Progenitor cell of endocrine pancreas (in vitro differentiated cells): ENCODE data around the gene TPO. TPM values are rescaled to one million over a fixed set of nuclear protein-coding genes. Genes with fewer than 3 reads are reported as not detected.
"Not testable (repeated sequence)": the region's sequence is repeated elsewhere in the genome, so short reads cannot be mapped to it uniquely, and the experiment has no call there.

Source experiments
- DNase-seq: peaks from one replicate; pipeline ENCODE4 v3.0.0; 2021; ENCODE audit warnings: low spot score; ENCODE audit not compliant: unreplicated experiment
- H3K27ac Mint-ChIP-seq: 2 replicates; pipeline ENCODE4 v1.8.0; 2021; ENCODE audit warnings: mild to moderate bottlenecking, moderate library complexity, mixed read lengths
- H3K27me3 Mint-ChIP-seq: 2 replicates; pipeline ENCODE4 v1.8.0; 2021; ENCODE audit warnings: mixed read lengths
- H3K36me3 Mint-ChIP-seq: 2 replicates; pipeline ENCODE4 v1.8.0; 2022; ENCODE audit warnings: mixed read lengths; ENCODE audit not compliant: insufficient read depth
- H3K4me1 Mint-ChIP-seq: 2 replicates; pipeline ENCODE4 v1.8.0; 2021; ENCODE audit warnings: low read depth, mixed read lengths
- H3K4me3 Mint-ChIP-seq: 2 replicates; pipeline ENCODE4 v1.8.0; 2021; ENCODE audit warnings: low read depth, mild to moderate bottlenecking, moderate library complexity, mixed read lengths
- H3K9me3 Mint-ChIP-seq: 2 replicates; pipeline ENCODE4 v1.8.0; 2021; ENCODE audit warnings: low read depth, mixed read lengths
- total RNA-seq: library from RNA; stranded (reverse); gene quantifications from 2 replicates; pipeline ENCODE4 v1.2.1, GENCODE V29; 2021
- TF ChIP-seq, protein P1 (sequence below): fragments of 200-600 bp; sonication (generic); IDR thresholded peaks from one replicate; pipeline ENCODE4 v1.5.0; 2021; ENCODE audit warnings: antibody characterized with exemption, mild to moderate bottlenecking; ENCODE audit not compliant: unreplicated experiment

TPO gene
- total RNA-seq, 1 donor from 2014 or later = not detected

DNA sequence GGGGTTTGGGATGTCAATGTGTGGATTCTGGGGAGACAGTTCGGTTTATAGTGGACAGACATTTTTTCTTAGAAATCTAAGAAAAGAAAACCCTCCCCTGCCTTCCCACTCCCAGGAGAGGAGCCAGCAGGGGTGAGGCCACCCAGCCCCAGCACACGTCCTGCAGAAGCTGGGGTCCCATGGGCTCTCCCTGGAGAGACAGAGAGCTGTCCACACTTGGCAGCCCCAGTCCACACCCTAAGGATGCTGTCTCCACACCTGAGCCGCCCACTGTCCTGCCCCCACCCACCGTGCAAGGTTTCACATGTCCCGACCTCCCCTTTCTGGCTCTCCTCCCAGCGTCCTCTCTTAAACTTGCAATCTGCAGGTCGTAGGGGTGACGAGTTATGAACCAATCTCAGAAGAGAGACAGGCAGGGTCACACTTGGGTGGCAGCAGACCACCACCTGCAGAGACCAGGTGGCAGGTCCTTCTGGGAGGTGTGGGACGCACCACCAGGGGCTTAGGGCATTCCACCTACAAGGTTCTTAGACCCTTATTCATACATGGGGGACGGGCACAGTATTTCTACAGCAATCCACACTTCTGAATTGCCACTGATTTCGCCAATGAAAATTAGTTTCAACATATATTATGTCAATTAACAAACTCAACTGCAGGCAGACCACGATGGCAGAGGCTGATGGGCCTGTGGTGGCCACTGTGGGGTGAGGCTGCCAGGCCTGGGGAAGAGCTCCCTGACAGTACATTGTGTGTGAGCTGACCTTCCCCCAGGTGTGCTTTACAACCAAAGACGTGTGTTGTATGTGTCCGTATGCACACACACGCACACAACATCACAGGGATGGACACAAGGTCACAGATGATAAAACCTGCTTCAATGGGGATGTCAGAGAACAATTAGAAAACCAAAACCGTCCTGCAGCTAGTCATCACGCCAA is 158.5 kb downstream of the TPO start:
- Mint-ChIP-seq H3K27ac (no peak overlapping the region), H3K36me3 (no peaks in the 10 kb centered on the region), H3K27me3 (peaks cover 24% of the 10 kb centered on the region), H3K9me3 (peaks cover 13% of the 10 kb centered on the region), H3K4me3 (no peak overlapping the region), H3K4me1 (no peaks in the 10 kb centered on the region)
- TF ChIP-seq, protein P1, sequence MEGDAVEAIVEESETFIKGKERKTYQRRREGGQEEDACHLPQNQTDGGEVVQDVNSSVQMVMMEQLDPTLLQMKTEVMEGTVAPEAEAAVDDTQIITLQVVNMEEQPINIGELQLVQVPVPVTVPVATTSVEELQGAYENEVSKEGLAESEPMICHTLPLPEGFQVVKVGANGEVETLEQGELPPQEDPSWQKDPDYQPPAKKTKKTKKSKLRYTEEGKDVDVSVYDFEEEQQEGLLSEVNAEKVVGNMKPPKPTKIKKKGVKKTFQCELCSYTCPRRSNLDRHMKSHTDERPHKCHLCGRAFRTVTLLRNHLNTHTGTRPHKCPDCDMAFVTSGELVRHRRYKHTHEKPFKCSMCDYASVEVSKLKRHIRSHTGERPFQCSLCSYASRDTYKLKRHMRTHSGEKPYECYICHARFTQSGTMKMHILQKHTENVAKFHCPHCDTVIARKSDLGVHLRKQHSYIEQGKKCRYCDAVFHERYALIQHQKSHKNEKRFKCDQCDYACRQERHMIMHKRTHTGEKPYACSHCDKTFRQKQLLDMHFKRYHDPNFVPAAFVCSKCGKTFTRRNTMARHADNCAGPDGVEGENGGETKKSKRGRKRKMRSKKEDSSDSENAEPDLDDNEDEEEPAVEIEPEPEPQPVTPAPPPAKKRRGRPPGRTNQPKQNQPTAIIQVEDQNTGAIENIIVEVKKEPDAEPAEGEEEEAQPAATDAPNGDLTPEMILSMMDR = no peak
- DNase-seq = no peak

DNA sequence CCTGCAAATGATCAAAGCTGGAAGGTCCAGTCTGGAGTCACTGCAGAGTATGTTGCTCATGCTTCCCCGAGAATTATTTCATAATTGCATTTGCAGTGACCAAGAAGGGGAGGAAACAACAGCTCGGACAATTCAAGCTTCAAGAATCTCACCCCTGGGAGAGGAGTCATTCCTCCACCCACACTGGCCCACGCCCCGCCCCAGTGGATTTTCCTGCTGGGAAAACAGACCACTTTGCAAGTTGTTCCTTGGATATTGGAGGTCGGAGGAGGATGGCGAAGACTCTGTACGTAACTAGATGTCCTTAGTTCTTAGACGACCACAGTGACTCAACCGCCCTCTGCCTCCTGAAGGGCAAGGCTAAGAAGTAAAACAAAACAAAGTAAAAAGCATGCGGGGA is 159.4 kb downstream of the TPO start:
- peaks cover 4% of the 10 kb centered on the region for H3K9me3 Mint-ChIP-seq
- no peak overlapping the region for H3K27ac Mint-ChIP-seq
- no peak overlapping the region for H3K4me3 Mint-ChIP-seq
- no peak for DNase-seq
- no peaks in the 10 kb centered on the region for H3K4me1 Mint-ChIP-seq
- no peaks in the 10 kb centered on the region for H3K36me3 Mint-ChIP-seq
- H3K27me3 Mint-ChIP-seq = peaks cover 24% of the 10 kb centered on the region
- TF ChIP-seq, protein P1 = no peak

DNA sequence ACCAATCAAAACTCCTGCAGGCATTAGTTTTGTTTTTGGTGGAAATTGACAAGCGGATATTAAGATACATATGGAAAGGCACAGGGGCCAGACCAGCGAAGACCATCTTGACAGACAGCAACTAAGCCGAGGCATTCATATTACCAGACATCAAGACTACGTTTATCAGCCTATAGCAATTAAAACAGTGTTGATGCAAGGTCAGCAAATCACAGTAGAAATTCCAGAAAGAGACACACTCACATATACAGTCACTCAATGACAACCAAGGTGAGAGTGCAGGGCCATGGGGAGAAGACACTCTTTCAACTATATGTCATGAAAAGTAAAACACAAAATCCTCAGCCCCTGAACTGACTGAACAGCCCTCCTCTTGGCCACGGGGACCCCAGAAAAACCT is 164.6 kb downstream of the TPO start:
- no peaks in the 10 kb centered on the region for H3K9me3 Mint-ChIP-seq
- H3K4me1 Mint-ChIP-seq = peaks cover 4% of the 10 kb centered on the region
- no peak overlapping the region for H3K4me3 Mint-ChIP-seq
- no peak for DNase-seq
- H3K27ac Mint-ChIP-seq = no peak overlapping the region
- peaks cover 31% of the 10 kb centered on the region for H3K27me3 Mint-ChIP-seq
- no peaks in the 10 kb centered on the region for H3K36me3 Mint-ChIP-seq
- TF ChIP-seq, protein P1 = no peak

DNA sequence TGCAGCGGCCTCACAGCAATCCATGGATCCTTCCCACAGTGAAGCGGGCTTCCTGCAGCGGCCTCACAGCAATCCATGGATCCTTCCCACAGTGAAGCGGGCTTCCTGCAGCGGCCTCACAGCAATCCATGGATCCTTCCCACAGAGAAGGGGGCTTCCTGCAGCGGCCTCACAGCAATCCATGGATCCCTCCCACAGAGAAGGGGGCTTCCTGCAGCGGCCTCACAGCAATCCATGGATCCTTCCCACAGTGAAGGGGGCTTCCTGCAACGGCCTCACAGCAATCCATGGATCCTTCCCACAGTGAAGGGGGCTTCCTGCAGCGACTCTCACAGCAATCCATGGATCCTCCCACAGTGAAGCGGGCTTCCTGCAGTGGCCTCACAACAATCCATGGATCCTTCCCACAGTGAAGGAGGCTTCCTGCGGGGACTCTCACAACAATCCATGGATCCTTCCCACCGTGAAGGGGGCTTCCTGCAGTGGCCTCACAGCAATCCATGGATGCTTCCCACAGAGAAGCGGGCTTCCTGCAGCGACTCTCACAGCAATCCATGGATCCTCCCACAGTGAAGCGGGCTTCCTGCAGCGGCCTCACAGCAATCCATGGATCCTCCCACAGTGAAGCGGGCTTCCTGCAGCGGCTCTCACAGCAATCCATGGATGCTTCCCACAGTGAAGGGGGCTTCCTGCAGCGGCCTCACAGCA is 168.1 kb downstream of the TPO start:
- DNase-seq, H3K4me3 Mint-ChIP-seq, H3K9me3 Mint-ChIP-seq, H3K36me3 Mint-ChIP-seq, H3K27ac Mint-ChIP-seq: not testable (repeated sequence)
- peaks cover 20% of the 10 kb centered on the region for H3K27me3 Mint-ChIP-seq
- H3K4me1 Mint-ChIP-seq = peaks cover 12% of the 10 kb centered on the region

DNA sequence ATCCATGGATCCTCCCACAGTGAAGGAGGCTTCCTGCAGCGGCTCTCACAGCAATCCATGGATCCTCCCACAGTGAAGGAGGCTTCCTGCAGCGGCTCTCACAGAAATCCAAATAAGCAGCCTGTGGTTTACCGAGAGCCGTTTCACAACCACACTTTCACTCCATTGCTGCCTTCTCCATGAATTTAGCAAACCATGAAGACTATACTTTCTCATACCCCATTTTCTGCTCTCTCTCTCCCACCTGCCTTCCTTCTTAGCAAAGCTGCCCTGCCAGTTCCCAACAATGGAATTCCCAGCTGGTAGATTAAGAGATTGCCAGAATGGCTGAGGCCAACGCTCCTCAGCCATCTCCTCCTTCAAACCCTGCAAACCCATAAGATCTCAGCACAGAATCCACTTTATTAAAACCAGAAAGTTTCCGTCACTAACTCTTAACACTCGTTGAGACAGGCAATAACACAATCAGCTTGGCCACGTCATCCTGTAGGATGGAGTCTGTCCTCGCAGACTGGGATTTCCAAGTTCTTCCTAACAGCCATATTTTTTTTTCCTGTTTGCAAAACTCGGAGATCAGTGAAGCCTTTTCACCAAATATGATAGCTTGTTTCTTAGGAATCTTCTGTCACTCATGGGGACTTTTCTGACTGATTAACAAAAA is 168.8 kb downstream of the TPO start:
- no peaks in the 10 kb centered on the region for H3K36me3 Mint-ChIP-seq
- TF ChIP-seq, protein P1 = no peak
- H3K4me1 Mint-ChIP-seq = peaks cover 13% of the 10 kb centered on the region
- no peak overlapping the region for H3K27ac Mint-ChIP-seq
- no peaks in the 10 kb centered on the region for H3K9me3 Mint-ChIP-seq
- peaks cover 20% of the 10 kb centered on the region for H3K27me3 Mint-ChIP-seq
- no peak for DNase-seq
- H3K4me3 Mint-ChIP-seq = no peak overlapping the region
